Keratinocyte (primary cell): ENCODE measurements around the gene ADO.

Experiments
- EZH2 ChIP-seq: IDR thresholded peaks from one replicate; pipeline ENCODE4 v1.6.1; 2012; ENCODE audit warnings: inconsistent platforms, mild to moderate bottlenecking, low read length, moderate library complexity
- TF ChIP-seq, protein P1 (sequence below), 3 experiments: IDR thresholded peaks in 1 of 3; conservative IDR thresholded peaks in 1 of 3; optimal IDR thresholded peaks in 1 of 3; 2 replicates in 2 of 3; 3 replicates in 1 of 3; pipeline versions ENCODE3 to v1.5.1; 2011; ENCODE audit warnings: low read length in 3 of 3, mild to moderate bottlenecking in 3 of 3, moderate library complexity in 2 of 3, control low read depth in 1 of 3, inconsistent platforms in 1 of 3; ENCODE audit not compliant: insufficient read depth in 2 of 3; ENCODE audit errors: extremely low read depth in 1 of 3

DNA sequence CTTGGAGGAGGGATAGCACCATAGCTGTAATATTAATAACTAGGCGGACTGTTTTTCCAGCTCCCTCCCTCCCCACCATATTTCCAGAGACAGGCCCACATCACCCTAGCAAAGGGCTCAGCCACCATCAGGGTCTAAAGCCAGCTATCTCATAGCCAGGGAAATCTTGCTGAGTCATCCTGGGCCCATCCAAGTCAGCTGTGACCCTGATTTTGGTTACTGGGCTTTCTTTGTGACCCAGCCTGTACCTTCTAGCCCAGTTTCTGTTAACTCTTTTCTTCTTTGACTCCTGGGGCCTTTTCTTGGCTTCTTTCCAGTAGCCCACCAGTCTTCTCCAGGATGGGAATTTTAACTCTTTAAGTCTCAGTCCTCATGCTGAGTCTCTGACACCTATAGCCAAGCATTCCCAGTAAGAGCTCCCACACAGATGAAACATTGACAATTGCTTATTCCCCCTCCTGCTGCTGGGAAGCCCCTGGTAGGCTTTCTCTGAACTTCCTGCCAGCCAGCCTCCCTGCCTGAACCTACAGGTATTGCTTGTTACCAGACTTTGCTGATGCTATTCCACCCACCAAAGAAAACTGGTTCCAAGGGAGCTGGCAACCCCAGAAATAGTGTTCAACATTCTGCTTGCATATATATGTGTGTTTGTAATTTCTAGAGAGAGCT, 34.8 kb upstream of the ADO start:
- TF ChIP-seq, protein P1, sequence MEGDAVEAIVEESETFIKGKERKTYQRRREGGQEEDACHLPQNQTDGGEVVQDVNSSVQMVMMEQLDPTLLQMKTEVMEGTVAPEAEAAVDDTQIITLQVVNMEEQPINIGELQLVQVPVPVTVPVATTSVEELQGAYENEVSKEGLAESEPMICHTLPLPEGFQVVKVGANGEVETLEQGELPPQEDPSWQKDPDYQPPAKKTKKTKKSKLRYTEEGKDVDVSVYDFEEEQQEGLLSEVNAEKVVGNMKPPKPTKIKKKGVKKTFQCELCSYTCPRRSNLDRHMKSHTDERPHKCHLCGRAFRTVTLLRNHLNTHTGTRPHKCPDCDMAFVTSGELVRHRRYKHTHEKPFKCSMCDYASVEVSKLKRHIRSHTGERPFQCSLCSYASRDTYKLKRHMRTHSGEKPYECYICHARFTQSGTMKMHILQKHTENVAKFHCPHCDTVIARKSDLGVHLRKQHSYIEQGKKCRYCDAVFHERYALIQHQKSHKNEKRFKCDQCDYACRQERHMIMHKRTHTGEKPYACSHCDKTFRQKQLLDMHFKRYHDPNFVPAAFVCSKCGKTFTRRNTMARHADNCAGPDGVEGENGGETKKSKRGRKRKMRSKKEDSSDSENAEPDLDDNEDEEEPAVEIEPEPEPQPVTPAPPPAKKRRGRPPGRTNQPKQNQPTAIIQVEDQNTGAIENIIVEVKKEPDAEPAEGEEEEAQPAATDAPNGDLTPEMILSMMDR (optimal IDR thresholded peaks at IDR 0.05 in 1 of 3, IDR thresholded peaks at IDR 0.05 in 1 of 3, conservative IDR thresholded peaks at IDR 0.05 in 1 of 3; ENCODE audit: extremely low read depth in 1 of 3, insufficient read depth in 2 of 3, low read length in 3 of 3): no peak
- no peak for TF ChIP-seq EZH2
